Hepatocyte (in vitro differentiated cells): ENCODE data around the gene PAFAH2.

Source experiments
- CTCF ChIP-seq: fragments of 200-600 bp; sonication (generic); IDR thresholded peaks from 2 replicates; pipeline ENCODE4 v1.5.1; 2016; ENCODE audit warnings: antibody characterized with exemption, mild to moderate bottlenecking; ENCODE audit not compliant: poor library complexity
- EZH2 ChIP-seq: fragments of 200-600 bp; sonication (generic); IDR thresholded peaks from 2 replicates; pipeline ENCODE4 v1.6.1; 2016; ENCODE audit warnings: antibody characterized with exemption, mild to moderate bottlenecking, borderline replicate concordance
- EZH2phosphoT487 ChIP-seq: fragments of 200-600 bp; sonication (generic); IDR thresholded peaks from one replicate; pipeline ENCODE4 v1.6.1; 2018; ENCODE audit warnings: antibody characterized with exemption, mild to moderate bottlenecking, low read depth, moderate library complexity; ENCODE audit not compliant: unreplicated experiment, severe bottlenecking

DNA sequence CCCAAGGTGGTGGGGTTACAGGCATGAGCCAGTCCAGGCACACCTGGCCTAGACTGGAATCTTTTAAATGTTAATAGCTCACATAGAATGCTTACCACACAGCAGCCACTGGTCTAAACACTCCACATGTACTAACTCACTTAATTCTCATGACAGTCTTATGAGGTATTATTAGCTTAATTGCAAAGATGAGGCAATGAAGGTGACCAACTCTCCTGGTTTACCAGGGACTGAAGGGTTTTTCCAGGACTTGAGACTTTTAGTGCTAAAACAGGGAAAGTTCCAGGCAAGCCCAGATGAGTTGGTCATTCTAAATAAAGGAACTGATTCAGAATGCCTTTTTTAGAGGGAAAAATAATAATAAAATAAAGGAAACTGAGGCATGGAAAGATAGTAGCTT lies 84.7 kb downstream of the PAFAH2 start:
- no peak for TF ChIP-seq CTCF
- TF ChIP-seq EZH2phosphoT487: no peak
- TF ChIP-seq EZH2: no peak
